GM21786 (cell line): Measurements from ENCODE around the gene SLC25A21.
"Not testable (repeated sequence)": the region's sequence is repeated elsewhere in the genome, so short reads cannot be mapped to it uniquely, and the experiment has no call there.

Experiments
- ATAC-seq: cut with Tn5 transposase; IDR thresholded peaks from one replicate; pipeline ENCODE4 v1.9.1; 2021; ENCODE audit not compliant: unreplicated experiment

SLC25A21 gene

GRCh38 chr14:37187294-37187693 is 14.9 kb upstream of the SLC25A21 start:
- ATAC-seq: no peak

- no peak for ATAC-seq
Measured at GRCh38 chr14:37186865-37187264, 14.5 kb upstream of the SLC25A21 start.

- ATAC-seq: no peak
Measured at GRCh38 chr14:37185670-37186069, 13.3 kb upstream of the SLC25A21 start.

- not testable (repeated sequence) for ATAC-seq
Measured at GRCh38 chr14:37184520-37184919, 12.1 kb upstream of the SLC25A21 start.

GRCh38 chr14:37181441-37181840 is 9.0 kb upstream of the SLC25A21 start:
- no peak for ATAC-seq

GRCh38 chr14:37180886-37181285 is 8.5 kb upstream of the SLC25A21 start:
- ATAC-seq: not testable (repeated sequence)

GRCh38 chr14:37179896-37180502 is 7.6 kb upstream of the SLC25A21 start:
- no peak for ATAC-seq

- ATAC-seq: no peak
Measured at GRCh38 chr14:37172936-37173614, 669 bp upstream of the SLC25A21 start.

- ATAC-seq: no peak
Measured at GRCh38 chr14:37171678-37172023, 755 bp downstream of the SLC25A21 start.

GRCh38 chr14:37170993-37171392 is 1.4 kb downstream of the SLC25A21 start:
- no peak for ATAC-seq

GRCh38 chr14:37170237-37170636 is 2.2 kb downstream of the SLC25A21 start:
- no peak for ATAC-seq

- no peak for ATAC-seq
Measured at GRCh38 chr14:37168721-37169120, 3.7 kb downstream of the SLC25A21 start.

GRCh38 chr14:37167151-37168047 is 5.0 kb downstream of the SLC25A21 start:
- no peak for ATAC-seq

- no peak for ATAC-seq
Measured at GRCh38 chr14:37165794-37166193, 6.6 kb downstream of the SLC25A21 start.

- not testable (repeated sequence) for ATAC-seq
Measured at GRCh38 chr14:37162307-37162706, 10.1 kb downstream of the SLC25A21 start.

GRCh38 chr14:37157987-37158386 is 14.4 kb downstream of the SLC25A21 start:
- no peak for ATAC-seq

GRCh38 chr14:37153483-37153882 is 18.9 kb downstream of the SLC25A21 start:
- no peak for ATAC-seq

- ATAC-seq: no peak
Measured at GRCh38 chr14:37153005-37153404, 19.4 kb downstream of the SLC25A21 start.

- no peak for ATAC-seq
Measured at GRCh38 chr14:37150414-37150813, 22.0 kb downstream of the SLC25A21 start.

- no peak for ATAC-seq
Measured at GRCh38 chr14:37147310-37147880, 25.0 kb downstream of the SLC25A21 start.

- not testable (repeated sequence) for ATAC-seq
Measured at GRCh38 chr14:37146438-37146837, 26.0 kb downstream of the SLC25A21 start.
